K562 (cell line): ENCODE results near the gene ETS2.

Source experiments
- EGR1 ChIP-seq: fragments of 450-650 bp; conservative IDR thresholded peaks from 2 replicates; pipeline ENCODE4 v1.6.1; 2017; ENCODE audit warnings: mild to moderate bottlenecking
- ELF1 ChIP-seq: fragments of 200-800 bp; sonication (Bioruptor generic); IDR thresholded peaks from 2 replicates; pipeline ENCODE4 v1.6.1; 2016; ENCODE audit warnings: missing genetic modification characterization, missing compliant biosample characterization
- NCOA2 ChIP-seq, 2 experiments: fragments of 450-650 bp; IDR thresholded peaks; 2 replicates each; pipeline ENCODE4 v1.6.1; 2018; ENCODE audit warnings: mild to moderate bottlenecking in 2 of 2, moderate library complexity in 1 of 2; ENCODE audit not compliant: partially characterized antibody in 2 of 2
- SP1 ChIP-seq: sonication (generic); formaldehyde crosslinking; IDR thresholded peaks from 2 replicates; pipeline ENCODE4 v1.8.1; 2022; ENCODE audit warnings: mild to moderate bottlenecking, missing genetic modification reagents
- ZBTB1 ChIP-seq: sonication (generic); formaldehyde crosslinking; IDR thresholded peaks from 2 replicates; pipeline ENCODE4 v1.8.1; 2023; ENCODE audit warnings: missing genetic modification reagents, low read depth, mild to moderate bottlenecking, borderline replicate concordance
- ZC3H8 ChIP-seq: fragments of 450-650 bp; IDR thresholded peaks from 2 replicates; pipeline ENCODE4 v1.6.1; 2017
- TF ChIP-seq, protein P1 (sequence below): fragments of 250-450 bp; sonication (Bioruptor Pico); IDR thresholded peaks from 2 replicates; pipeline ENCODE4 v1.5.0; 2021; ENCODE audit warnings: mild to moderate bottlenecking, borderline replicate concordance
- TF ChIP-seq, protein P2 (sequence below), 3 experiments: IDR thresholded peaks in 2 of 3; conservative IDR thresholded peaks in 1 of 3; 2 replicates each; pipeline ENCODE4 v1.5.1; 2011 to 2012; ENCODE audit warnings: low read length in 3 of 3, mild to moderate bottlenecking in 3 of 3, control low read depth in 2 of 3, improper control_type of control experiment in 1 of 3, inconsistent platforms in 1 of 3, low read depth in 1 of 3, mixed read lengths in 1 of 3, moderate library complexity in 1 of 3; ENCODE audit not compliant: insufficient read depth in 2 of 3
- TF ChIP-seq, protein P3 (sequence below), 2 experiments: fragments of 450-650 bp in 1 of 2; sonication (generic) in 1 of 2; formaldehyde crosslinking in 1 of 2; IDR thresholded peaks; 2 replicates each; pipeline versions ENCODE4 v1.7.1 to v1.9.0; 2016 to 2022; ENCODE audit warnings: inconsistent platforms in 1 of 2, mild to moderate bottlenecking in 1 of 2, missing genetic modification reagents in 1 of 2

DNA sequence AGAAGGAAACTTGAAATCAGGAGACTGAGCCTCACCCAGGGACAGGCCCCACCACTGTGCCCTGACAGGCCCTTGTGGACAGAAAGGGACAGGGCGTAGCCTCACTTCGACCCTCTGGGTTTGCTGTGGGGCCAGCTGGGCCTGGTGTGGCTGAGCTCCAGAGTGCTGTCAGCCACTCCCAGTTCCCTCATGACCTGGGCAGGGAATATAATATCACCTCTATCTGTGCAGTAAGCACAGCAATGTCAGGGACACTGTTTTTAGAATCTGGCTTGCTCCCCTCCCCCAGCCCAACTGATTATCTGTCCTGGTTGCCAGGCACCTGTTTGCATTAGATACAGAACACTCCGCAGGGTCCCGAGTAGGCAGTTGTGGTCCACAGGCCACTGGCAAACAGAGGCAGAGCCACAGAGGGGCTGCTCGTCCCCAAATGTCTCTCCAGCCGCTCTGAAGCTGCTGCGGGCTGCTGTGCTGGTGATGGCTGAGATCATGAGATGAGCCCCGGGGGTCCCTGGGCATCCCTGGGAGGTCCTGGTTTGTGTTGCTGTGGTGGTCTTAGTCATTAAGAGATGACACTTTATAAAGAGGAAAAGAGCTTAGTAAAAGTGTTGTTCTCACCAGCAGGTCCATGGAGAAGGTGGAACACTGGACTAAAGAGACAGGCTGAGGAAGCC is 51.6 kb downstream of the ETS2 start:
- TF ChIP-seq EGR1 (no peak), ZC3H8 (no peak), ELF1 (no peak), SP1 (no peak), ZBTB1 (no peak), NCOA2 (IDR thresholded peaks at IDR 0.05; ENCODE audit: partially characterized antibody in 2 of 2) (no peak)
- TF ChIP-seq, protein P1, sequence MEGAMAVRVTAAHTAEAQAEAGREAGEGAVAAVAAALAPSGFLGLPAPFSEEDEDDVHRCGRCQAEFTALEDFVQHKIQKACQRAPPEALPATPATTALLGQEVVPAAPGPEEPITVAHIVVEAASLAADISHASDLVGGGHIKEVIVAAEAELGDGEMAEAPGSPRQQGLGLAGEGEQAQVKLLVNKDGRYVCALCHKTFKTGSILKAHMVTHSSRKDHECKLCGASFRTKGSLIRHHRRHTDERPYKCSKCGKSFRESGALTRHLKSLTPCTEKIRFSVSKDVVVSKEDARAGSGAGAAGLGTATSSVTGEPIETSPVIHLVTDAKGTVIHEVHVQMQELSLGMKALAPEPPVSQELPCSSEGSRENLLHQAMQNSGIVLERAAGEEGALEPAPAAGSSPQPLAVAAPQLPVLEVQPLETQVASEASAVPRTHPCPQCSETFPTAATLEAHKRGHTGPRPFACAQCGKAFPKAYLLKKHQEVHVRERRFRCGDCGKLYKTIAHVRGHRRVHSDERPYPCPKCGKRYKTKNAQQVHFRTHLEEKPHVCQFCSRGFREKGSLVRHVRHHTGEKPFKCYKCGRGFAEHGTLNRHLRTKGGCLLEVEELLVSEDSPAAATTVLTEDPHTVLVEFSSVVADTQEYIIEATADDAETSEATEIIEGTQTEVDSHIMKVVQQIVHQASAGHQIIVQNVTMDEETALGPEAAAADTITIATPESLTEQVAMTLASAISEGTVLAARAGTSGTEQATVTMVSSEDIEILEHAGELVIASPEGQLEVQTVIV, result no peak
- TF ChIP-seq, protein P2, sequence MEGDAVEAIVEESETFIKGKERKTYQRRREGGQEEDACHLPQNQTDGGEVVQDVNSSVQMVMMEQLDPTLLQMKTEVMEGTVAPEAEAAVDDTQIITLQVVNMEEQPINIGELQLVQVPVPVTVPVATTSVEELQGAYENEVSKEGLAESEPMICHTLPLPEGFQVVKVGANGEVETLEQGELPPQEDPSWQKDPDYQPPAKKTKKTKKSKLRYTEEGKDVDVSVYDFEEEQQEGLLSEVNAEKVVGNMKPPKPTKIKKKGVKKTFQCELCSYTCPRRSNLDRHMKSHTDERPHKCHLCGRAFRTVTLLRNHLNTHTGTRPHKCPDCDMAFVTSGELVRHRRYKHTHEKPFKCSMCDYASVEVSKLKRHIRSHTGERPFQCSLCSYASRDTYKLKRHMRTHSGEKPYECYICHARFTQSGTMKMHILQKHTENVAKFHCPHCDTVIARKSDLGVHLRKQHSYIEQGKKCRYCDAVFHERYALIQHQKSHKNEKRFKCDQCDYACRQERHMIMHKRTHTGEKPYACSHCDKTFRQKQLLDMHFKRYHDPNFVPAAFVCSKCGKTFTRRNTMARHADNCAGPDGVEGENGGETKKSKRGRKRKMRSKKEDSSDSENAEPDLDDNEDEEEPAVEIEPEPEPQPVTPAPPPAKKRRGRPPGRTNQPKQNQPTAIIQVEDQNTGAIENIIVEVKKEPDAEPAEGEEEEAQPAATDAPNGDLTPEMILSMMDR (IDR thresholded peaks at IDR 0.05 in 2 of 3, conservative IDR thresholded peaks at IDR 0.05 in 1 of 3; ENCODE audit: insufficient read depth in 2 of 3, low read depth in 1 of 3, low read length in 3 of 3), result no peak; a peak in 1 of 6 replicates
- TF ChIP-seq, protein P3, sequence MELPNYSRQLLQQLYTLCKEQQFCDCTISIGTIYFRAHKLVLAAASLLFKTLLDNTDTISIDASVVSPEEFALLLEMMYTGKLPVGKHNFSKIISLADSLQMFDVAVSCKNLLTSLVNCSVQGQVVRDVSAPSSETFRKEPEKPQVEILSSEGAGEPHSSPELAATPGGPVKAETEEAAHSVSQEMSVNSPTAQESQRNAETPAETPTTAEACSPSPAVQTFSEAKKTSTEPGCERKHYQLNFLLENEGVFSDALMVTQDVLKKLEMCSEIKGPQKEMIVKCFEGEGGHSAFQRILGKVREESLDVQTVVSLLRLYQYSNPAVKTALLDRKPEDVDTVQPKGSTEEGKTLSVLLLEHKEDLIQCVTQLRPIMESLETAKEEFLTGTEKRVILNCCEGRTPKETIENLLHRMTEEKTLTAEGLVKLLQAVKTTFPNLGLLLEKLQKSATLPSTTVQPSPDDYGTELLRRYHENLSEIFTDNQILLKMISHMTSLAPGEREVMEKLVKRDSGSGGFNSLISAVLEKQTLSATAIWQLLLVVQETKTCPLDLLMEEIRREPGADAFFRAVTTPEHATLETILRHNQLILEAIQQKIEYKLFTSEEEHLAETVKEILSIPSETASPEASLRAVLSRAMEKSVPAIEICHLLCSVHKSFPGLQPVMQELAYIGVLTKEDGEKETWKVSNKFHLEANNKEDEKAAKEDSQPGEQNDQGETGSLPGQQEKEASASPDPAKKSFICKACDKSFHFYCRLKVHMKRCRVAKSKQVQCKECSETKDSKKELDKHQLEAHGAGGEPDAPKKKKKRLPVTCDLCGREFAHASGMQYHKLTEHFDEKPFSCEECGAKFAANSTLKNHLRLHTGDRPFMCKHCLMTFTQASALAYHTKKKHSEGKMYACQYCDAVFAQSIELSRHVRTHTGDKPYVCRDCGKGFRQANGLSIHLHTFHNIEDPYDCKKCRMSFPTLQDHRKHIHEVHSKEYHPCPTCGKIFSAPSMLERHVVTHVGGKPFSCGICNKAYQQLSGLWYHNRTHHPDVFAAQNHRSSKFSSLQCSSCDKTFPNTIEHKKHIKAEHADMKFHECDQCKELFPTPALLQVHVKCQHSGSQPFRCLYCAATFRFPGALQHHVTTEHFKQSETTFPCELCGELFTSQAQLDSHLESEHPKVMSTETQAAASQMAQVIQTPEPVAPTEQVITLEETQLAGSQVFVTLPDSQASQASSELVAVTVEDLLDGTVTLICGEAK (IDR thresholded peaks at IDR 0.05), result no peak
- TF ChIP-seq, protein P3 (CRISPR knock-in tag; IDR thresholded peaks at IDR 0.05), result no peak
